HG03520 (cell line): Measurements from ENCODE around the gene DYSF.

Source experiments
- ATAC-seq: cut with Tn5 transposase; IDR thresholded peaks from one replicate; pipeline ENCODE4 v1.9.1; 2021; ENCODE audit warnings: mild to moderate bottlenecking, moderate library complexity; ENCODE audit not compliant: unreplicated experiment

The DYSF gene

DNA sequence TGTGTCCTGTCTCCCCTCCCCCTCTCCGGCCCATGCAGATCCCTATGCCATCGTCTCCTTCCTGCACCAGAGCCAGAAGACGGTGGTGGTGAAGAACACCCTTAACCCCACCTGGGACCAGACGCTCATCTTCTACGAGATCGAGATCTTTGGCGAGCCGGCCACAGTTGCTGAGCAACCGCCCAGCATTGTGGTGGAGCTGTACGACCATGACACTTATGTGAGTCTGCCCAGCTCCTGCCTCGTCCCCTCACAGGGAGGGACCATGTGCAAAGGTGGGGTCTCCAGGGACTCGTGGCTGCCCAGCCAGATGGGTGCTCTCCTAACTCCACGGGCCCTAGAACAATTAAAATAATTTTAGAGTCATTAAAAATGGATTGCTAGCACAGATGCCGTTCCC is 145.2 kb downstream of the DYSF start:
- ATAC-seq, result no peak

DNA sequence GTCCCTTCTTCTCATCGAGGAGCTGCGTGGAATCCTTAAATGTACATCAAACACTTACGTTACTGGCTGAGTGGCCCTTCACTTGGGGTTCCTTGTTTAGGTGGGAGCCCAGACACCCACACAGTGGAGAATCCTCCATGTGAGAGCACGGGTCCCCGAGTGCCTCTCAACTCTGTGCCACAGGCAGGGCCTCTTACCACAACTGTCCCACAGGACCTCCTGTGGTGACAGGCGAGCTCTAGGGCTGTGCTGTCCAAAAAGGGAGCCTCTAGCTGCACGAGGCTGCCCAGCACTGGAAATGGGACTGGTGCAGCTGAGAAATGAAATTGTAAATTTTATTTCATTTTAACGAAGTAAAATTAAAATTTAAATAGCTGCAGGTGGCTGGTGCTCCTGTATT is 145.7 kb downstream of the DYSF start:
- ATAC-seq, result no peak

DNA sequence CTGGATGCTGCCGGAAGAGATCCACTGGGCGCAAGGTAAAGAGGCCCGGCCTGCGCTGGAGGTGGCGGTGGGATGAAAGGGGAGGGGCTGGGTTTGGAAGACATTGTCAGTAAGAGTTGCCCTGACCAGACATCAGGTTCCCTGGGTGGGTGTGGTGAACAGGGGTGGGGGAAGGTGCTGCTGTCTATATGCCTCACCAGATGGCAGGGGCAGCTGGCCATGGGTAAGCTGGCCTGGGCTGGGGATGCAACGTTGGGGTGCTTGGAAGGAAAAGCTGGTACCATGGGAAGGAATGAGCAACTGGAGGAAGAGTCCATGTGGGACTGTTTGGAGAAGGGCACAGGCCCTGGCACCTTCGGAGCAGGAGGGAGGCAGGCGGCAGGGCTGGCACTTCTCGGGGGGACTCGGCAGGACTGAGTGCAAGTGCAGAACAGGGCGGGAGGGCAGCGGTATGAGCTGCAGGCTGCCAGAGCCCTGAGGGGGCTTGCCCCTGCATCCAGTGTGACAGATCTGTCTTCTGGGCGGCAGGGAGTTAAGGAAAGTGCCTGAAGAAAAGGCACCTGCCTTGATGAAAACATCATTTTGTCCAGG is 146.4 kb downstream of the DYSF start:
- ATAC-seq, result no peak

DNA sequence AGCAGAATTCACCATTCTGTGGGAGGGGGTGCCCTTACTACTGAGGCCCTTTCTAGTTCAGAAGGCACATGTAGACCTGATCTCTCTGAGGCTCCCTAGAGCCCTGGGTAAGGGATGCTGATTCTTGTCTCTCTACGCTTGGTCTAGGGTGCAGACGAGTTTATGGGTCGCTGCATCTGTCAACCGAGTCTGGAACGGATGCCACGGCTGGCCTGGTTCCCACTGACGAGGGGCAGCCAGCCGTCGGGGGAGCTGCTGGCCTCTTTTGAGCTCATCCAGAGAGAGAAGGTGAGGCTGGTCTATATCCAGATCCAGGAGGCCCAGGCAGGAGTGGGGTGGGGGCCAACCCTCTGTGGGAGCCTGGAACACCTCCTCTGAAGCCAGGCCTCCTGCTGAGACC is 147.2 kb downstream of the DYSF start:
- ATAC-seq, result no peak

DNA sequence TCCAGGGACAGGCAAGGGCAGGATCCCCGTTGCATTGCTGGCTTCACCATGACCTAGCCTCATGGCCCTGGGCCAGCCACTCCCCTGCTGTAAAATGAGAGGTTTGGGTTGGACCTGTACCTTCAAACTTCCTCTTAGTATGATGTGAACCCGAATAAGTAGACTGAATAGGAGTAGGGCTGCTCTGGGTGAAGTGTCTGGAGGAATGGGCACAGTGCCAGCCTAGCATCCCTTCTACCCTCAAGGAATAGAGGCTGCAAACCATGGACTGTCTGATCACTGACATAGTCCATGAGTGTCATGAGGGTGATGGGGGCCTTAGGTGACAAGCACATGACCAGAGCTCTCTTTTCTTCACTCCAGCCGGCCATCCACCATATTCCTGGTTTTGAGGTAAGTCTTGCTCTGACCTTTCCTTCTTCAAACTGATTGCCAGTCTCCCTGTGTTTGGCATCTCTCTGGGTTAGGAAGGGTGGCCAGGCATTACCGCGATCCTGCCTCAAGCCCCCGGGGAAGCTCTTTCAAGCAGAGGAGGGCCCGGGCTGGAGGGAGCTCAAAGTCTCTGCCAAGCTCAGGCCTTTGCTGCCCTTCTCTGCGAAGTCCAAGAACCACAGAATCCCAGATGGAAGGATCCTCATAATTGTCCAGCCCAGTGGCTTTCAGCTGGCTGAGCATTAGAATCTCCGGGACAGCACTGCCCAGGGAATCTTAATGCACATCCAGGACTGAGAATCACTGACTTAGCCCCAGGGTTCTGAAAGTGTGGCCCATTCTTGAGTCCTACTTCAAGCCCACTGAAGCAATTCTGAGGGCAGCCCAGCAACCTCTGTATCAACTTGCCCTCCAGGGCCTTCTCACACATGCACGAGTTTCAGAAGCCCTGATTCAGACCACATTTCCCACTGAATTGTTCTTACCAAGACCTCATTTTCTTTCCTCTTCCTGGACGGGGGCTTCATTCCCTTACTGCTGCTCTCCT is 148.1 kb downstream of the DYSF start:
- ATAC-seq, result no peak

DNA sequence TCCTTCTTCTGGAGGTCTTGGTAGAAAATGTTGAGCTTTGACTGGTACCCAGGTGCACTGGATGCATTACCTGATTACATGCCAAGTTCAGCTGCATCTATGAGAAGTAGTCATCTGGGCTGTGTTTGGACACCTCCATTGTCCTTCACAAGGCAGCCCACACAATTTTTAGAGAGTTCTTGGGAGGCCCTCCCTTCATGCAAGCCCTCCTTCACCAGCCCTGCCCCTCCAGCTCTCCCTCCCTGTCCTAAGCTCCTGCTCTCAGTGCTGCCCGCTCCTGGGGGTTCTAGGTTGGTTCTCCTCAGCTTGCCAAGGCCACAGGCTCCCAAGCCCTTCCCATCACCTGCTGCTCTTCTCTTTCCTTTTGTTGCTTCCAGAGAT is 148.7 kb downstream of the DYSF start:
- no peak for ATAC-seq

DNA sequence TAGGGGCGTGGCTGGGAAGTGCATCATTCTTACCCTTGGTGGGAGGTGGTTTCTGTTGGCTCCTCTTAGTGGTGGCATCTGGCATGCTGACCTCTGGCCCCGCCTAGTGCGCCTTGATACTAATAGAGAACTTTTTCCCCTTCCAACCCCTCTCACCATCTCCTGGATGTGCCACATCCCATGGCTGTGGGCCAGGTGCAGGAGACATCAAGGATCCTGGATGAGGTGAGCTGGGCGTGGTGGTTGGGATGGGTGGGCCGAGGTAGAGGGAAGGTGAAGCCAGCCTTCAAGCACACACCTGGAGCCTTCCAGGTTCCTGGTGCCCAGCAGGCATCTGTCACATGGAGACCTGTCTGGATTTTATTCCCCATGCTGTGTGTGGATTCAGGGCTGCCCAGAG is 149.2 kb downstream of the DYSF start:
- no peak for ATAC-seq

DNA sequence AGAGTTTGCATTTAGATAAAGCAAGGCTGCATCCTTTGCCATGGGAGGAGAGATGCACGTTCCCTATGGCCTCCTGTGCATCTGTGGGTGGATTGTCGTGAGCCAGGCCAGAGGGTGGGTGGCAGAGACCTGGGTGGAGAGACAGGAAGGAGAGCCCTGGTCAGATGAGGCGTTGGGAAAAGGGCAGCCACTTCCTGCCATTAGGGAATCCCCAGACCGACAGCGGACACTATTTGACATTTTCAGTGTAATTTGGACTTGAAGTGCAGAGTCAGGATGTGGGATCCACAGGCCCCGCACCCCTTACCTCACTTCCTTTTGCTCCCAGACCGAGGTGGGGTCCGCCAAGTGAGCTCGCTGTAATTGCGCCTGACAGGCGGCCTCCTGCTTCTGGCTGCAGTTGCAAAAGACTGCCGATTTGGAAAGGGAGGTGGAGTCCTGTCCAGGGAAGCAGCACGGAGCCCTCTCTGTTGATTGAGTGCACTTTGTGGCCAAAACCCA is 150.0 kb downstream of the DYSF start:
- ATAC-seq, result no peak

DNA sequence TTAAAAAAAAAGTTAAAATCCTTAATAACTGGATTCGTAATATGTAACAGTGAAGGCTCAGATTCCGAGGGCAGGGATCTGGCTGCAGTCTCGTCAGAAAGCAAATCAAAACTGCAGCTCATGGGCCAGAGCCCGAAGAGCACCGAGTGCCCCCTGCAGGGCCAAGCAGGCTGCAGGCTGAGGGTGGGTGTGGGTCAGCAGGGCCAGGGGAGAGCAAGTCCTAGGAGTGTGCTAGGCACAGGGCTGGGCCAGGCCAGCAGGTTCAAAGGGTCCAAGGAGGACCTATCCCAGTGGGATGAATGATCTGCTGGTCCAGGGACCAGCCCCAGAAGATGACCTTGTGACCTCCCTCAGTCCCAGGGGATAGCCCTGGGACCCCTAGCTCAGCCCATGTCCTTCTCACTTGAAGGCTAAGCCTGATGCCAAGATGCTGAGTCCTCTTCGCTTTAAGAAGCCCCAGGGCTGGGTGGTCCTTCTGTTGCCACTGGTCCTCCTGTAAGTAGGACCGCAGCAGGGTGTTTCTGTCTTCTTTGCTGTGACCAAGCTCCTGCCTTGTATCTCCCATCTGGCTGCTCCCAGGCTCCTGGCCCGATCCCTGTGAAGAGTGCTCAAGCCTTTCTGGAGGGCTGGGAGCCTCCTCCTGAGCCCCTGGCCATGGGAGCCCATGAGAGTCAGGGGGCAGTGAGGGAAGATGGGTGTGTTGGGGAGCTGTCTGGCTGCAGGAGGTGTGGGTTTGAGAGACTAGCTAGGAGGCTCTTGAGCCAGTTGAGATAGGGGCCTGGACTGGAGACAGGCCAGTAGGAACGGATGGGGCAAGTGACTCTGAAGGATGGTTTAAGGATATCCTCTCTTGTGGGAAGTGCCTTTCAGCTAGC is 150.7 kb downstream of the DYSF start:
- no peak for ATAC-seq

DNA sequence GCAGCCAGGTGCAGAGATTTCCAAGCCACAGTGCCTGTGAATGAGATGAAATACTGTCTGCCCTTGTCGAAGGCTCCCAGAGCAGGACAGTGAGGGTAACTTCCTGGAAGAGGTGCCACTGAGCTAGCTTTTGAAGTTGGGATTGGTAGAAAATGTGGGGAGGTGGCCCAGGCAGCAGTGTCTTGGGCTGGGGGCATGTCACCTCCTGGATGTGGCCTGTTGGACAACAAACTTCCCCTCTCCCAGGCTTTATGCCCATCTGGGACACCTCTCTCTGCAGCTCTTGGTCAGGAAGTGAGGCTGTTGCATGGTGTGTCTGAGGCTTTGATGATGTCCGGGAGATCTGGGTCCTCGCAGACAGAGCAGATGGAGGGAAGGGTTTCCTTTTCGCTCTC is 151.4 kb downstream of the DYSF start:
- no peak for ATAC-seq

DNA sequence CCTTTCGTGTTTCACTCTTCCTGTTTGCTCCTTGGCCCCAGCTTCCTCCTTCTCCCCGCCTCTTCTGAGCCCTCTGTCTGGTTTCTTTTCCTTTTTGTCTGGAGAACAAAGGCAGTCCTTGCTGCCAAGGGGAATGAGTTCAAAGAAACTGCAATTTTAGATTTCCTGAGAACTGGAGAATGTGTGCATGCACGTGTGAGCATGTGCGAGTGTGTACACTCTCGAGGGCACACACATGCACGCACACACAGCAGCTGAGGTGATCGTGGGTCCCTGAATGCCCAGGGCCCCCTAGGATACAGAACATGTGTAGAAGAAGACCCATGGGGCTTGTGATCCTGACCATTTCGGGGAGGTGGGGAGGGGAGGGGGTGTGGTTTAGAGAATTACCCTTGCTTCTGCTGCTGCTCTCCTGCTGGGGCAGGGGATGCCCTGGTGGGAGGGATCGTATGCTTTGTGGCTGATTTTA is 151.8 kb downstream of the DYSF start:
- no peak for ATAC-seq

DNA sequence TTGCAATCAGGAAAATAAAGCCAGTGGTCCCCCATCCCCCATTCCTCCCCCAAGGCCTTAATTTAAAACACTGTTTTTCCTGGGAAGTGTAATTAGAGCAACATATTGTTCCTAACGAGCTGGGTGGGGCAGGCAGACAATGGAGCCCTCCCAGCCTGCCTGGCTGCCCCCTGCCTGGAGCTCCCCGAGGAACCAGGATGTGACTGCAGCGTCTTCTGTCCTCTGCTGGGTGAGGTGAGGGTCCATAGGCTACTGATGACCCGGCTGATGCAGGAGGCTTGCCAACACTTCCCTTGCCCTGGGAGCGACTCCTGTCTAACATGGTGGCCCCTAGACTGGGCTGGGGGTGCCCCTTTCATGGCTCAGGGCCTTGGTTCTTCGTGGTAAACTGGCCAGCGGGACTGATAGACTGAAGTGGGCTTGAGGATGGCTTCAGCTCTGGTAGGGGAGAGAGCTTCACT is 152.4 kb downstream of the DYSF start:
- no peak for ATAC-seq

DNA sequence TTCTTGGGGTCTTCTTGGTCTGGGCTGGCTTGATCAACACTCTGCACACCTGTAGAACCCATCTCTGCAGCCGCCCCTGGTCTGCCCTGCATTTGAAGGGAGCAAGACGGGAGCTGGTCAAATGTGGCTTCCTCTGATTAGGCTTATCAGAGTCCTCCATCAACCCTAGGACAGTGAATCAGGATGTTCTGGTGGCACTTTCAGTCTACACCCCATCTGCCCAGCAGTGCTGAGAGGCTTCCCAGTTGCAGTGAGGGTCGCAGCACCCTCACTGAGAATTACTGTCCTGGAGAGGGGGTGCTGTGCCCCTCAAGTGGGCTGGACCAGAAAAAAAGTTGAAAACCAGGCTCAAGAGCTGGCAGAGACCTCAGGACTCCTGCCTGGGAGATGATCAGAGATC is 152.9 kb downstream of the DYSF start:
- no peak for ATAC-seq

DNA sequence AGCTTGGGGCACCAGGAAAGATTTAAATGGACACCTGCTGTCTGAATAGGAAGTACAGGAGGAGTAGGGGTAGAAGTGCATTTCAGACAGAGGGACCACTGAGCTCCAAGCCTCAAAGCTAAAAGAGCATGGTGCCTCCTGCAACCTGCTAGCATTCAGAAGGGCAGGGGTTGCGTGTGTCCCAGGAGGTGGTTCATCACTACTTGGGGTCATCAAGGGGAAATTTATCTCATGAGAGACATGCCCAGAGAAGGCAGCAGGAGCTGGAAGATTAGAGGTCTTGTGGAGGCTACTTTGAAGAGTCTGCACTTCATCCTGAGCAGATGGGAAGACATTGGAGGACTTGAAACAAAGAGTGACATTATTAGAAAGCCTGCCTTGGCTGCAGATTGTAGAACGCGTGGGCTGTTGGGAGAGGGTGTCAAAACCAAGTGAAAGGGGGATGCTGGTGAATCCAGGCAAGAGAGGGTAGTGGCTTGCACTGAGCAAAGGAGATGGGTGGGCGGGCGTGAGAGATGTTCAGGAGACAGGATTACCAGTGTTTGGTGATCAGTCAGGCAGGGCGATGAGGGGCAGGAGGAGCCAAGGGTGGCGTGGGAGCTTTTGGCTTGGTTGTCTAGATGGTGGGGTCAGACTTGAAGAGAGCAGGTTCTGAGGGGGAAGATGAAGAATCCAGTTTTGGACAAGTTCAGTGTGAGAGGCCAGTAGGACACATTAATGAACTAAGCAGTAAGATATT is 154.0 kb downstream of the DYSF start:
- no peak for ATAC-seq

DNA sequence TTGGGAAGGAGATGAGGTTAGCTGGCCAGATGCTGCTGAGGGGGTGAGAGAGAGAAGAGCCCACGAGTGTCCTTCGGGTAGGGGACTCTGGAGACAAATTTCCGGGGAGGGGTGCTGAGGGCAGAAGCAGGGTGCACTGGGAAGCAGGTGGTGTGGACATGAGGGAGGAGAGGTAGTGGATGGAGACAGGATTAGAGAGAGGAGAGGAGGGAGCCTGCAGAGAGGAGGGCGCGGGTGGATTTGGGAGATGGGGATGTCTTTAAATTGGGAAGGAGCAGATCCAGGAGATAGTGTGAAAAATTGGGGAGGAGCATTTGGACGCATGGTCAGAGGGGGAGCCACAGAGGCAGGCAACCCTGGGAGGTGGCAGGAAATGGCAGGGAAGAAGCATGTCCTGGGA is 154.7 kb downstream of the DYSF start:
- ATAC-seq, result no peak

DNA sequence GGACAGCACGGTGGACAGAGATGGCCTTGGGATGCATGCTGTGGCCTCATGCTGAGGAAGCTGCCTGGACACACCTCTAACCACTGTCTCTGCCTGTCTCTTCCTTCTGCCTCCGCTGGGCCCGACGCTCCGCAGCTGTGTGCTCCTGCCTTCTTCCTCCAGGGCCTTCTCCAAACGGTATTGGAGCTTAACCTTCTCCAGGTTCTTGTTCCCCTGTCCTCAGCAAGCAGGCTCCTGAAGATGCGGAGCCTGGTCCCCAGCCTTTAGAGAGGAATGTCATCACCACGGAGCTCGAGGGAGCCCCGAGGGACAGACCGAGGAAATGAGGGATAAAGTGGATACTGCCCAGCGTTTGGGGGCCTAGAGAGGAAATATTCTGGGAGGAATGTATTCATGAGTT is 155.1 kb downstream of the DYSF start:
- no peak for ATAC-seq

DNA sequence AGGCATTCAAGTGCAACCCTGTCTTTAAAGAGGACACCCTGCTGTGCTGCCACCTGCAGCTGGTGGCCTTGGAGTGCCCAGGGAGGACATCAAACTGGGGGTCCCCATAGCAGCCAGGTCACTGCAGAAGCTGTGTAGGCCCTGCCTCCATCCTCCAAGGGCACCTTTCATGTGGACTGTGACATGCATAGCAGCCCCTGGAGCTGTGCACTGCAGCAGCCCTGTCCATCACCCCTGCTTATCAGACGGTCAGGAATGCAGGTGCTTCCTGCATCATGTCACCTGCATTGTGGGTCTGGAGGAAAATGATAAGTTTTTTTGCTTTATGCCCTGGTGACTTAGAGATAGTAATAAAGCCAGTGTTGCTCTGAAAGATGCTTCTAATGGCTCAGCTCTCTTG is 155.7 kb downstream of the DYSF start:
- ATAC-seq, result no peak

DNA sequence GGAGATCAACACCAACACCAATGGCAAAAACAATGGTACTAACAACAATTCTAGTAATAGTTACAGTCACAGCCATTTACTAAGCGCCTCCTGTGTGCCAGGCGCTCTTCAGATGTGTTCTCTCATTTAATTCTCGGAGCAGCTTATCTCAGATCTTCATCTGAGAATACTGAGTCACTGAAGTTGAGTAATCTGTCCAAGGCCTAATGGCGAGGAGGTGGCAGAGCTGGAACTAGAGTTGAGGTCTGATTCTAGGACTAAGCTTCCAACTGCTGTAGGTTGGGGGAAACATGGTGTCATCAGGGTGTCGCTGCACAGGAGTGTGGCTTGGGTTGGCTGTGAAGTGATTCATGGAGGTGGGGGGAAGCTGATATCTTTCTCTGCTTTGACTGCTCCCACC is 156.1 kb downstream of the DYSF start:
- ATAC-seq, result no peak

DNA sequence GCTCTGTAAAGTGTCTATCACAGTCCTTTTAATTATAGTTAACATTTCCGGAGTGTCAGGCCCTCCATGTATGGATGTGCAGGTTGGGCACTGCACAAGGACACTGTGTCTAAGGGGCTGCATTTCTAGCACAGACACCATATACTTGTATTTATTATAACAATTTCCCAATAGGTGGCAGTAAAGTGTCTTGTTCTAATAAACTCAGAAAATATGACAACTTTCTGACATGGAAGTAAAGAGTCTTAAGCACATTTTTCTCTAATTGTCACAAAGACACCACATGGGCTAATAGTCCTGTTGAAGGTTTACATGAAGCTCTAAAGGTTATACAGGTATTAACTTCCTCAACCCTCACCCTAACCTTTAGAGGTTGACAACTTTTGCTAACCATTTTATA is 156.6 kb downstream of the DYSF start:
- no peak for ATAC-seq

DNA sequence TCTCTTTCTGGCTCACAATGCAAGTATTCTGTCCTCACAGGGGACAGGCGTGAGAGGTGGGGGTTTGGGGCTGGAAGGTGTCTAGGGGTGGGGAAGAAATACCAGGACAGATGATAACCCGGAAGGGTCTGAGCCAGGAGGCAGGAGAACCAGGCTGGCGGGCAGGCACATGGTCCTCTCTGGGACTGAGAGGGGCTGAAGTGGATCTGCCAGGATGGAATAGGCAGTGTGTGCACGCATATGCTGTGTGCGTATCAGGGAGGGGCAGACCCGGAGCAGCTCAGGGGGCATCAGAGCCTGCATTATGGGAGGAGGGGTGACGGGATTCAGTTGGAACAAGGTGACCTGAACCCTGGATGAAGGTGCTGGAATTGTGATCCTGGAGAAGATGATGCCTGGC is 157.3 kb downstream of the DYSF start:
- no peak for ATAC-seq
